ENCODE measurements around the gene EXOC3L2.

The EXOC3L2 gene

GRCh38 chr19:45218911-45219743 lies 26.1 kb downstream of the EXOC3L2 start:
- DNase-seq: no peak

GRCh38 chr19:45218426-45218825 lies 26.8 kb downstream of the EXOC3L2 start:
- DNase-seq: no peak

- no peak for DNase-seq
Observed at GRCh38 chr19:45217957-45218334, 27.3 kb downstream of the EXOC3L2 start.

- no peak for DNase-seq
Observed at GRCh38 chr19:45217193-45217956, 27.8 kb downstream of the EXOC3L2 start.

- DNase-seq: no peak
Observed at GRCh38 chr19:45216667-45217066, 28.5 kb downstream of the EXOC3L2 start.

- DNase-seq: no peak
Observed at GRCh38 chr19:45215391-45216191, 29.6 kb downstream of the EXOC3L2 start.

GRCh38 chr19:45213031-45213430 lies 32.2 kb downstream of the EXOC3L2 start:
- no peak for DNase-seq

- no peak for DNase-seq
Observed at GRCh38 chr19:45211751-45212381, 33.3 kb downstream of the EXOC3L2 start.

- DNase-seq: no peak
Observed at GRCh38 chr19:45206328-45206727, 38.9 kb downstream of the EXOC3L2 start.

- DNase-seq: no peak
Observed at GRCh38 chr19:45205810-45206209, 39.4 kb downstream of the EXOC3L2 start.

- no peak for DNase-seq
Observed at GRCh38 chr19:45202637-45203036, 42.6 kb downstream of the EXOC3L2 start.

GRCh38 chr19:45200568-45200967 lies 44.6 kb downstream of the EXOC3L2 start:
- peak; percentile 39 for DNase-seq

- DNase-seq: no peak
Observed at GRCh38 chr19:45195764-45196163, 49.4 kb downstream of the EXOC3L2 start.

- DNase-seq: no peak
Observed at GRCh38 chr19:45191375-45191774, 53.8 kb downstream of the EXOC3L2 start.

- no peak for DNase-seq
Observed at GRCh38 chr19:45189971-45190370, 55.2 kb downstream of the EXOC3L2 start.

- peak; percentile 45 for DNase-seq
Observed at GRCh38 chr19:45187421-45188100, 57.6 kb downstream of the EXOC3L2 start.

GRCh38 chr19:45186509-45187334 lies 58.5 kb downstream of the EXOC3L2 start:
- no peak for DNase-seq

GRCh38 chr19:45184115-45184514 lies 61.1 kb downstream of the EXOC3L2 start:
- DNase-seq: no peak

GRCh38 chr19:45182758-45183157 lies 62.4 kb downstream of the EXOC3L2 start:
- DNase-seq: no peak

- DNase-seq: no peak
Observed at GRCh38 chr19:45180936-45181335, 64.3 kb downstream of the EXOC3L2 start.

- no peak for DNase-seq
Observed at GRCh38 chr19:45179892-45180370, 65.3 kb downstream of the EXOC3L2 start.

Measured in hematopoietic multipotent progenitor cell treated with erythropoietin and hydrocortisone succinate and interleukin-3 and kit ligand, for 8 days (in vitro differentiated cells).